DND-41 (cell line): ENCODE results near the gene DEPP1.

ENCODE experiments used
- ATAC-seq: fragments of 200-7000 bp; cut with Tn5 transposase; 3 replicates; pipeline ENCODE4 v1.9.1; 2021; ENCODE audit warnings: low read depth; ENCODE audit not compliant: insufficient read depth
- DNase-seq: peaks from one replicate; pipeline ENCODE4 v3.0.0-alpha.2; 2020
- H2AFZ ChIP-seq: 2 replicates; pipeline ENCODE4 v1.6.0; 2012; ENCODE audit warnings: low read depth, low read length
- H3K27ac ChIP-seq: 2 replicates; pipeline ENCODE4 v1.5.1; 2012; ENCODE audit warnings: low read length, inconsistent platforms
- H3K27me3 ChIP-seq: fragments of 200-600 bp; sonication (generic); 2 replicates; pipeline ENCODE4 v1.6.0; 2012; ENCODE audit warnings: low read length, mild to moderate bottlenecking, inconsistent platforms; ENCODE audit not compliant: insufficient read depth, poor library complexity
- H3K36me3 ChIP-seq: 2 replicates; pipeline ENCODE4 v1.5.1; 2012; ENCODE audit warnings: low read length, inconsistent platforms; ENCODE audit not compliant: insufficient read depth
- H3K4me1 ChIP-seq: 2 replicates; pipeline ENCODE4 v1.5.1; 2012; ENCODE audit warnings: mild to moderate bottlenecking, low read length; ENCODE audit not compliant: insufficient read depth
- H3K4me2 ChIP-seq: 2 replicates; pipeline ENCODE4 v1.6.0; 2012; ENCODE audit warnings: mild to moderate bottlenecking, moderate library complexity, low read length, inconsistent platforms; ENCODE audit not compliant: insufficient read depth
- H3K4me3 ChIP-seq, 2 experiments: fragments of 200-600 bp in 1 of 2; shearing (Covaris generic) in 1 of 2; 2 replicates each; pipeline ENCODE4 v1.5.1; 2012 to 2016; ENCODE audit warnings: inconsistent platforms in 2 of 2, low read length in 2 of 2, mild to moderate bottlenecking in 2 of 2, low read depth in 1 of 2, moderate library complexity in 1 of 2
- H3K79me2 ChIP-seq: 2 replicates; pipeline ENCODE4 v1.6.0; 2012; ENCODE audit warnings: low read length, inconsistent platforms; ENCODE audit not compliant: insufficient read depth
- H3K9ac ChIP-seq: 2 replicates; pipeline ENCODE4 v1.6.0; 2012; ENCODE audit warnings: low read depth, mild to moderate bottlenecking, inconsistent platforms, low read length, moderate library complexity
- H3K9me3 ChIP-seq: 2 replicates; pipeline ENCODE4 v1.5.1; 2012; ENCODE audit warnings: low read length, moderate library complexity, mild to moderate bottlenecking, inconsistent platforms; ENCODE audit not compliant: insufficient read depth, severe bottlenecking
- H4K20me1 ChIP-seq: 2 replicates; pipeline ENCODE4 v1.6.0; 2012; ENCODE audit warnings: low read length; ENCODE audit not compliant: insufficient read depth
- EZH2 ChIP-seq: IDR thresholded peaks from 3 replicates; pipeline ENCODE4 v1.6.1; 2012; ENCODE audit warnings: borderline replicate concordance, low read depth, mild to moderate bottlenecking, moderate library complexity, low read length, inconsistent platforms; ENCODE audit not compliant: severe bottlenecking
- TF ChIP-seq, protein P1 (sequence below): IDR thresholded peaks from 2 replicates; pipeline ENCODE4 v1.5.1; 2012; ENCODE audit warnings: borderline replicate concordance, low read length, moderate library complexity, mild to moderate bottlenecking; ENCODE audit not compliant: poor library complexity, severe bottlenecking; ENCODE audit errors: extremely low read depth

Gene DEPP1

GRCh38 chr10:44928462-44928861 lies 50.1 kb downstream of the DEPP1 start:
- Histone ChIP-seq H2AFZ (no peak overlapping the region), H3K36me3 (no peaks in the 10 kb centered on the region), H3K27ac (no peak overlapping the region), H3K9ac (no peak overlapping the region), H3K79me2 (no peaks in the 10 kb centered on the region), H3K4me2 (no peak overlapping the region), H4K20me1 (no peaks in the 10 kb centered on the region), H3K27me3 (no peaks in the 10 kb centered on the region), H3K4me1 (peaks cover 11% of the 10 kb centered on the region), H3K9me3 (no peaks in the 10 kb centered on the region), H3K4me3 (no peak overlapping the region)
- DNase-seq (no peak), ATAC-seq (no peak)
- no peak for TF ChIP-seq EZH2
- TF ChIP-seq, protein P1, sequence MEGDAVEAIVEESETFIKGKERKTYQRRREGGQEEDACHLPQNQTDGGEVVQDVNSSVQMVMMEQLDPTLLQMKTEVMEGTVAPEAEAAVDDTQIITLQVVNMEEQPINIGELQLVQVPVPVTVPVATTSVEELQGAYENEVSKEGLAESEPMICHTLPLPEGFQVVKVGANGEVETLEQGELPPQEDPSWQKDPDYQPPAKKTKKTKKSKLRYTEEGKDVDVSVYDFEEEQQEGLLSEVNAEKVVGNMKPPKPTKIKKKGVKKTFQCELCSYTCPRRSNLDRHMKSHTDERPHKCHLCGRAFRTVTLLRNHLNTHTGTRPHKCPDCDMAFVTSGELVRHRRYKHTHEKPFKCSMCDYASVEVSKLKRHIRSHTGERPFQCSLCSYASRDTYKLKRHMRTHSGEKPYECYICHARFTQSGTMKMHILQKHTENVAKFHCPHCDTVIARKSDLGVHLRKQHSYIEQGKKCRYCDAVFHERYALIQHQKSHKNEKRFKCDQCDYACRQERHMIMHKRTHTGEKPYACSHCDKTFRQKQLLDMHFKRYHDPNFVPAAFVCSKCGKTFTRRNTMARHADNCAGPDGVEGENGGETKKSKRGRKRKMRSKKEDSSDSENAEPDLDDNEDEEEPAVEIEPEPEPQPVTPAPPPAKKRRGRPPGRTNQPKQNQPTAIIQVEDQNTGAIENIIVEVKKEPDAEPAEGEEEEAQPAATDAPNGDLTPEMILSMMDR, result no peak

- H3K27ac ChIP-seq, result no peak overlapping the region
- H3K27me3 ChIP-seq, result no peaks in the 10 kb centered on the region
- H3K79me2 ChIP-seq, result no peaks in the 10 kb centered on the region
- H4K20me1 ChIP-seq, result no peaks in the 10 kb centered on the region
- H3K9me3 ChIP-seq, result no peaks in the 10 kb centered on the region
- DNase-seq, result no peak
- no peak for ATAC-seq
- H3K4me3 ChIP-seq, result no peak overlapping the region
- no peak overlapping the region for H3K4me2 ChIP-seq
- no peak overlapping the region for H3K9ac ChIP-seq
- no peaks in the 10 kb centered on the region for H3K4me1 ChIP-seq
- H2AFZ ChIP-seq, result no peak overlapping the region
- no peaks in the 10 kb centered on the region for H3K36me3 ChIP-seq
- no peak for TF ChIP-seq EZH2
- TF ChIP-seq, protein P1, result no peak
Observed at GRCh38 chr10:44927352-44927751, 51.3 kb downstream of the DEPP1 start.

DNA sequence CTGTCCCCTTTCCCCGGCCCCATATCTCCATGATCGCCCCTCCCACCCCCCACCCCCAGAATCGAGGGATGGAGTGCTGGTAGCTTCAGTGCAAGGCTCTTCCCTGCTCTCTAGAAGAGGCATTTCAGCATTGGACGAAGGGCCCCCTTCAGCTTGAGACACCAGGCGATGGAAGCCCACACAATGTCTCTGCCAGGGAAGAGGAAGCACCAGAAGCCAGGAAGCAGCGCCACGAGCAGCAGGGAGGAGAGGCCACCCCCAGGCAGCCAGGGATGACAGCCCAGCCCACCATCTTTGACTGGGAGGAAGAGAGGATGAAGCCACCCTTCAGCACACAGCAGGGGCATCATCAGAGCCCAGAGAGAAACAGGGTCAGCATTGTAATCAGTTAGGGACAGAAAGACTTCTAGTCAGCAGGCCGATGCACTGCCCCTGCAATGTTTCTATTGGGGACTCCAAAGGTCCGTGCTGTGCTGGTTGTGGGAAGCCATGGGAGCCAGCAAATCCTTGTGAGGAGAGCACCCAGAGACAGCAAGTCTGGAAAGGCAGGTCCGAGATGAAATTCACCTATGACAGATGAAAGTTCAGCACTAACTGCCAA lies 51.8 kb downstream of the DEPP1 start:
- Histone ChIP-seq H3K4me2 (no peak overlapping the region), H3K4me3 (no peak overlapping the region), H3K9ac (no peak overlapping the region), H3K79me2 (no peaks in the 10 kb centered on the region), H3K36me3 (no peaks in the 10 kb centered on the region), H3K9me3 (no peaks in the 10 kb centered on the region), H3K27me3 (no peaks in the 10 kb centered on the region), H2AFZ (no peak overlapping the region), H3K4me1 (no peaks in the 10 kb centered on the region), H4K20me1 (no peaks in the 10 kb centered on the region), H3K27ac (no peak overlapping the region)
- TF ChIP-seq EZH2, result no peak
- TF ChIP-seq, protein P1, result no peak
- DNase-seq (no peak), ATAC-seq (no peak)
